Caco-2 (cell line): Measurements from ENCODE around the gene SMARCA4. TPM values are rescaled to one million over a fixed set of nuclear protein-coding genes. Genes with fewer than 3 reads are reported as not detected.
A peak's percentile ranks its signal among the peaks of the same experiment; 100 is the strongest.

Source experiments
- BruUV-seq: library from RNA; stranded (reverse); fragments of 400-500 nt; replicated peaks from 2 replicates; lab custom pipeline; 2021; lab: Mats Ljungman, UMichigan
- CTCF ChIA-PET: fragments of 300-600 bp; sonication (Branson Sonifier 250); formaldehyde crosslinking; loops from one replicate; lab custom pipeline; 2022; ENCODE audit warnings: antibody characterized with exemption; lab: Charles Lee
- POLR2A ChIA-PET: fragments of 300-600 bp; sonication (Branson Sonifier 250); formaldehyde crosslinking; loops from one replicate; lab custom pipeline; 2022; ENCODE audit warnings: antibody characterized with exemption; lab: Charles Lee
- DNase-seq, 2 experiments: peaks; one replicate each; pipeline versions ENCODE4 v3.0.0 to v3.0.0-alpha.2; 2020 to 2022
- H3K27me3 ChIP-seq: replicated peaks from 2 replicates; pipeline ENCODE4 v1.6.0; 2011; ENCODE audit warnings: low read length; ENCODE audit not compliant: control insufficient read depth, insufficient read depth
- H3K36me3 ChIP-seq: 2 replicates; pipeline ENCODE4 v1.5.1; 2011; ENCODE audit warnings: low read length; ENCODE audit not compliant: control insufficient read depth, insufficient read depth
- H3K4me1 ChIP-seq: fragments of 250-450 bp; sonication (Bioruptor Pico); 2 replicates; pipeline ENCODE4 v1.5.1; 2020; ENCODE audit warnings: mild to moderate bottlenecking
- H3K4me3 ChIP-seq: 2 replicates; pipeline ENCODE4 v1.5.1; 2011; ENCODE audit warnings: low read depth, mild to moderate bottlenecking, control low read depth, low read length
- H3K9me3 ChIP-seq: fragments of 250-450 bp; sonication (Bioruptor Pico); 2 replicates; pipeline ENCODE4 v1.5.1; 2020; ENCODE audit warnings: mild to moderate bottlenecking, moderate library complexity
- H3K27ac Mint-ChIP-seq: one replicate; pipeline ENCODE4 v1.8.0; 2022; ENCODE audit warnings: mixed read lengths; ENCODE audit not compliant: unreplicated experiment
- H3K27me3 Mint-ChIP-seq: one replicate; pipeline ENCODE4 v1.8.0; 2022; ENCODE audit warnings: mixed read lengths; ENCODE audit not compliant: insufficient read depth, unreplicated experiment
- H3K36me3 Mint-ChIP-seq: one replicate; pipeline ENCODE4 v1.8.0; 2022; ENCODE audit warnings: mild to moderate bottlenecking, mixed read lengths; ENCODE audit not compliant: insufficient read depth, unreplicated experiment
- H3K4me1 Mint-ChIP-seq: one replicate; pipeline ENCODE4 v1.8.0; 2022; ENCODE audit warnings: low read depth, mixed read lengths; ENCODE audit not compliant: unreplicated experiment
- H3K4me3 Mint-ChIP-seq: one replicate; pipeline ENCODE4 v1.8.0; 2022; ENCODE audit warnings: mild to moderate bottlenecking, moderate library complexity, mixed read lengths; ENCODE audit not compliant: unreplicated experiment
- H3K9me3 Mint-ChIP-seq: one replicate; pipeline ENCODE4 v1.8.0; 2022; ENCODE audit warnings: mixed read lengths; ENCODE audit not compliant: unreplicated experiment
- intact Hi-C: fragments of 100-400 bp; cut with micrococcal nuclease; formaldehyde crosslinking; loops from one replicate; pipeline ENCODE4 v1.10.0; 2022; ENCODE audit not compliant: unreplicated experiment
- total RNA-seq: library from RNA; stranded (reverse); gene quantifications from 2 replicates; pipeline ENCODE4 v1.2.3, GENCODE V29; 2022
- TF ChIP-seq, protein P1 (sequence below), 2 experiments: fragments of 200-600 bp in 1 of 2; IDR thresholded peaks; 1 replicate in 1 of 2; 2 replicates in 1 of 2; pipeline versions ENCODE4 v1.5.1 to v1.8.0; 2011 to 2022; ENCODE audit warnings: antibody characterized with exemption in 1 of 2, control low read depth in 1 of 2, inconsistent platforms in 1 of 2, low read depth in 1 of 2, low read length in 1 of 2, mild to moderate bottlenecking in 1 of 2, moderate library complexity in 1 of 2; ENCODE audit not compliant: insufficient read depth in 1 of 2, severe bottlenecking in 1 of 2, unreplicated experiment in 1 of 2

Gene SMARCA4
- total RNA-seq, 1 experiment from 2014 or later = 171 TPM

GRCh38 chr19:10924597-10924996, 36.2 kb upstream of the SMARCA4 start:
- CTCF ChIA-PET = no interaction called here
- Mint-ChIP-seq H3K27me3 (no peaks in the 10 kb centered on the region), H3K4me3 (peak overlapping the region; percentile 10), H3K9me3 (no peaks in the 10 kb centered on the region), H3K36me3 (peaks cover 85% of the 10 kb centered on the region), H3K27ac (peak overlapping the region; percentile 77), H3K4me1 (peaks cover 6% of the 10 kb centered on the region)
- H3K9me3 ChIP-seq = no peaks in the 10 kb centered on the region
- no peaks in the 10 kb centered on the region for H3K4me1 ChIP-seq
- no peak overlapping the region for H3K4me3 ChIP-seq
- TF ChIP-seq, protein P1, sequence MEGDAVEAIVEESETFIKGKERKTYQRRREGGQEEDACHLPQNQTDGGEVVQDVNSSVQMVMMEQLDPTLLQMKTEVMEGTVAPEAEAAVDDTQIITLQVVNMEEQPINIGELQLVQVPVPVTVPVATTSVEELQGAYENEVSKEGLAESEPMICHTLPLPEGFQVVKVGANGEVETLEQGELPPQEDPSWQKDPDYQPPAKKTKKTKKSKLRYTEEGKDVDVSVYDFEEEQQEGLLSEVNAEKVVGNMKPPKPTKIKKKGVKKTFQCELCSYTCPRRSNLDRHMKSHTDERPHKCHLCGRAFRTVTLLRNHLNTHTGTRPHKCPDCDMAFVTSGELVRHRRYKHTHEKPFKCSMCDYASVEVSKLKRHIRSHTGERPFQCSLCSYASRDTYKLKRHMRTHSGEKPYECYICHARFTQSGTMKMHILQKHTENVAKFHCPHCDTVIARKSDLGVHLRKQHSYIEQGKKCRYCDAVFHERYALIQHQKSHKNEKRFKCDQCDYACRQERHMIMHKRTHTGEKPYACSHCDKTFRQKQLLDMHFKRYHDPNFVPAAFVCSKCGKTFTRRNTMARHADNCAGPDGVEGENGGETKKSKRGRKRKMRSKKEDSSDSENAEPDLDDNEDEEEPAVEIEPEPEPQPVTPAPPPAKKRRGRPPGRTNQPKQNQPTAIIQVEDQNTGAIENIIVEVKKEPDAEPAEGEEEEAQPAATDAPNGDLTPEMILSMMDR (IDR thresholded peaks at IDR 0.05; ENCODE audit: insufficient read depth in 1 of 2, low read depth in 1 of 2, low read length in 1 of 2, severe bottlenecking in 1 of 2, unreplicated experiment in 1 of 2) = no peak
- H3K36me3 ChIP-seq = peaks cover 2% of the 10 kb centered on the region
- H3K27me3 ChIP-seq = no peaks in the 10 kb centered on the region
- POLR2A ChIA-PET = no interaction called here
- no TSS peak for BruUV-seq
- intact Hi-C loops = no loop called here
- no peak for DNase-seq

- no peaks in the 10 kb centered on the region; the same call in 1 of the 2 replicates for H3K36me3 ChIP-seq
- TF ChIP-seq, protein P1 (IDR thresholded peaks at IDR 0.05; ENCODE audit: insufficient read depth in 1 of 2, low read depth in 1 of 2, low read length in 1 of 2, severe bottlenecking in 1 of 2, unreplicated experiment in 1 of 2) = no peak
- Mint-ChIP-seq H3K9me3 (no peaks in the 10 kb centered on the region), H3K4me1 (peaks cover 6% of the 10 kb centered on the region), H3K36me3 (peaks cover 81% of the 10 kb centered on the region), H3K27ac (peak overlapping the region; percentile 87), H3K27me3 (no peaks in the 10 kb centered on the region), H3K4me3 (peak overlapping the region; percentile 92)
- intact Hi-C loops = no loop called here
- H3K9me3 ChIP-seq = no peaks in the 10 kb centered on the region
- CTCF ChIA-PET = interaction anchor here (1.1 kb wide), 1 partner anchor 8 kb away, joined by 4 read pairs; no protein-coding TSS in a partner anchor
- peak overlapping the region; percentile 99 for H3K4me3 ChIP-seq
- no peak for DNase-seq
- TSS peak; percentile 69 for BruUV-seq
- peaks cover 3% of the 10 kb centered on the region; the same call in 1 of the 2 replicates for H3K4me1 ChIP-seq
- POLR2A ChIA-PET = interaction anchor here (1.0 kb wide), 1 partner anchor 57 kb away, joined by 4 read pairs; the partner anchor contains the start of gene CARM1
- no peaks in the 10 kb centered on the region for H3K27me3 ChIP-seq
Observed at GRCh38 chr19:10927730-10928562, 32.9 kb upstream of the SMARCA4 start.

GRCh38 chr19:10928563-10929401, 32.0 kb upstream of the SMARCA4 start, which contains the start of the genes TIMM29 and YIPF2:
TSS of gene TIMM29 (plus strand) at chr19:10928811. CDS start at chr19:10928823, 12 bp downstream.
TSS of gene YIPF2 (minus strand) at chr19:10928639. CDS start at chr19:10928410, 229 bp downstream.
- peak within 1 kb of the TSS; percentile 92 for H3K4me3 Mint-ChIP-seq
- peaks cover 6% of the 10 kb centered on the region for H3K4me1 Mint-ChIP-seq
- H3K36me3 Mint-ChIP-seq = peaks cover 81% of the 10 kb centered on the region
- peak within 1 kb of the TSS; percentile 99 for H3K4me3 ChIP-seq
- peaks cover 7% of the 10 kb centered on the region; the same call in 1 of the 2 replicates for H3K4me1 ChIP-seq
- peak within 1 kb of the TSS; percentile 87 for H3K27ac Mint-ChIP-seq
- no peaks in the 10 kb centered on the region for H3K36me3 ChIP-seq
- intact Hi-C loops = no loop called here
- peak; percentile 96 to 98 for DNase-seq
- no peaks in the 10 kb centered on the region for H3K27me3 Mint-ChIP-seq
- H3K27me3 ChIP-seq = no peaks in the 10 kb centered on the region
- H3K9me3 Mint-ChIP-seq = no peaks in the 10 kb centered on the region
- TF ChIP-seq, protein P1 (IDR thresholded peaks at IDR 0.05; ENCODE audit: insufficient read depth in 1 of 2, low read depth in 1 of 2, low read length in 1 of 2, severe bottlenecking in 1 of 2, unreplicated experiment in 1 of 2) = no peak
- no TSS peak for BruUV-seq
- POLR2A ChIA-PET = no interaction called here
- no peaks in the 10 kb centered on the region for H3K9me3 ChIP-seq
- CTCF ChIA-PET = no interaction called here
